ENCODE results near the gene BUB1B. TPM values are rescaled to one million over a fixed set of nuclear protein-coding genes. Genes with fewer than 3 reads are reported as not detected.

Gene BUB1B
- total RNA-seq, 1 experiment from 2014 or later, result 67.8 TPM

DNA sequence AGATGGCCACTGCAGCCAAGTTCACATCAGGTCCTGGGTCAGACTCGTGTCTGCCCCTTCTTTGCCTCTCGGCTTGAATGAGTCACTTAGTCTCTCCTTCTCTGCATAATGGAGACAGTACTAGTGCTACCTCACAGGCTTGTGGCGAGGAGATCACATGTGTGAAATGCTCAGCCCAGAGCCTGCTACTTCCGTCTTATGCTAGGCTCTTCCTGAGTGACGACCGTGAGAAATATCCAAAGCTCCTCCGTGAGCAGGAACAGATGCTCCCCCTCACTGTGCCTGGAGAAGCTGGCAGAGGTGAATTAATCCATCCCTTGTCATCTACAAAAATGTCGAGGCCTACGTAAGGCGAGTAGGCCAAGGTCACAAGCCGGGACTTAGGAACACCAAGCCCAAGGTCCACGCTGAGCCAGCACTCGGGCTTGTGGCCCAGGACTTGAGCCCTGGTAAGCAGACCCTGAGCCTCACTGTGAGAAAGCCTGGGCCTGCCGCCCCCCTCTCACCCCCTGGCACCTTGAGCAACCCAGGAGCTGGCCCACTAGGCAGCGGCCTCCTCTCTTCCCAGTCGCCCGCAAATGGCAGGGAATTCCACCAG, 95.9 kb downstream of the BUB1B start:
- Histone ChIP-seq H3K9me3 (ENCODE audit: control insufficient read depth, insufficient read depth, low read depth, low read length) (no peaks in the 10 kb centered on the region), H3K27ac (ENCODE audit: low read length) (no peak overlapping the region), H3K36me3 (ENCODE audit: control insufficient read depth, insufficient read depth, low read length) (no peaks in the 10 kb centered on the region; the same call in 1 of the 2 replicates), H3K4me1 (ENCODE audit: control insufficient read depth, insufficient read depth, low read length) (peaks cover 24% of the 10 kb centered on the region), H3K27me3 (ENCODE audit: control insufficient read depth, insufficient read depth, low read length) (no peaks in the 10 kb centered on the region; the same call in 1 of the 2 replicates), H3K4me3 (ENCODE audit: low read depth in 2 of 2, low read length in 2 of 2) (no peak overlapping the region)
- in situ Hi-C loops (cut with HindIII; ENCODE audit: low pct_unique_long_range_greater_than_20kb, low sequenced_read_pairs) (no loop called here), intact Hi-C loops (cut with micrococcal nuclease; ENCODE audit: unreplicated experiment) (no loop called here)
- CTCF ChIA-PET, result no interaction called here
- no TSS peak for BruUV-seq (replicated peaks)
- POLR2A ChIA-PET, result no interaction called here
- ATAC-seq (no peak), DNase-seq (ENCODE audit: low read depth, low spot score) (no peak)
- TF ChIP-seq, protein P1, sequence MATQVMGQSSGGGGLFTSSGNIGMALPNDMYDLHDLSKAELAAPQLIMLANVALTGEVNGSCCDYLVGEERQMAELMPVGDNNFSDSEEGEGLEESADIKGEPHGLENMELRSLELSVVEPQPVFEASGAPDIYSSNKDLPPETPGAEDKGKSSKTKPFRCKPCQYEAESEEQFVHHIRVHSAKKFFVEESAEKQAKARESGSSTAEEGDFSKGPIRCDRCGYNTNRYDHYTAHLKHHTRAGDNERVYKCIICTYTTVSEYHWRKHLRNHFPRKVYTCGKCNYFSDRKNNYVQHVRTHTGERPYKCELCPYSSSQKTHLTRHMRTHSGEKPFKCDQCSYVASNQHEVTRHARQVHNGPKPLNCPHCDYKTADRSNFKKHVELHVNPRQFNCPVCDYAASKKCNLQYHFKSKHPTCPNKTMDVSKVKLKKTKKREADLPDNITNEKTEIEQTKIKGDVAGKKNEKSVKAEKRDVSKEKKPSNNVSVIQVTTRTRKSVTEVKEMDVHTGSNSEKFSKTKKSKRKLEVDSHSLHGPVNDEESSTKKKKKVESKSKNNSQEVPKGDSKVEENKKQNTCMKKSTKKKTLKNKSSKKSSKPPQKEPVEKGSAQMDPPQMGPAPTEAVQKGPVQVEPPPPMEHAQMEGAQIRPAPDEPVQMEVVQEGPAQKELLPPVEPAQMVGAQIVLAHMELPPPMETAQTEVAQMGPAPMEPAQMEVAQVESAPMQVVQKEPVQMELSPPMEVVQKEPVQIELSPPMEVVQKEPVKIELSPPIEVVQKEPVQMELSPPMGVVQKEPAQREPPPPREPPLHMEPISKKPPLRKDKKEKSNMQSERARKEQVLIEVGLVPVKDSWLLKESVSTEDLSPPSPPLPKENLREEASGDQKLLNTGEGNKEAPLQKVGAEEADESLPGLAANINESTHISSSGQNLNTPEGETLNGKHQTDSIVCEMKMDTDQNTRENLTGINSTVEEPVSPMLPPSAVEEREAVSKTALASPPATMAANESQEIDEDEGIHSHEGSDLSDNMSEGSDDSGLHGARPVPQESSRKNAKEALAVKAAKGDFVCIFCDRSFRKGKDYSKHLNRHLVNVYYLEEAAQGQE (IDR thresholded peaks at IDR 0.05; ENCODE audit: insufficient read depth in 1 of 2, low read depth in 2 of 2, low read length in 1 of 2), result no peak
- TF ChIP-seq POLR2AphosphoS5 (IDR thresholded peaks at IDR 0.05; ENCODE audit: low read depth, low read length), result no peak
- TF ChIP-seq, protein P2, sequence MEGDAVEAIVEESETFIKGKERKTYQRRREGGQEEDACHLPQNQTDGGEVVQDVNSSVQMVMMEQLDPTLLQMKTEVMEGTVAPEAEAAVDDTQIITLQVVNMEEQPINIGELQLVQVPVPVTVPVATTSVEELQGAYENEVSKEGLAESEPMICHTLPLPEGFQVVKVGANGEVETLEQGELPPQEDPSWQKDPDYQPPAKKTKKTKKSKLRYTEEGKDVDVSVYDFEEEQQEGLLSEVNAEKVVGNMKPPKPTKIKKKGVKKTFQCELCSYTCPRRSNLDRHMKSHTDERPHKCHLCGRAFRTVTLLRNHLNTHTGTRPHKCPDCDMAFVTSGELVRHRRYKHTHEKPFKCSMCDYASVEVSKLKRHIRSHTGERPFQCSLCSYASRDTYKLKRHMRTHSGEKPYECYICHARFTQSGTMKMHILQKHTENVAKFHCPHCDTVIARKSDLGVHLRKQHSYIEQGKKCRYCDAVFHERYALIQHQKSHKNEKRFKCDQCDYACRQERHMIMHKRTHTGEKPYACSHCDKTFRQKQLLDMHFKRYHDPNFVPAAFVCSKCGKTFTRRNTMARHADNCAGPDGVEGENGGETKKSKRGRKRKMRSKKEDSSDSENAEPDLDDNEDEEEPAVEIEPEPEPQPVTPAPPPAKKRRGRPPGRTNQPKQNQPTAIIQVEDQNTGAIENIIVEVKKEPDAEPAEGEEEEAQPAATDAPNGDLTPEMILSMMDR (IDR thresholded peaks at IDR 0.05), result no peak
- TF ChIP-seq SIN3A (IDR thresholded peaks at IDR 0.05; ENCODE audit: borderline replicate concordance, insufficient read depth, low read depth, low read length), result no peak
- no peak for TF ChIP-seq TCF7L2 (IDR thresholded peaks at IDR 0.05; ENCODE audit: low read depth, low read length)

DNA sequence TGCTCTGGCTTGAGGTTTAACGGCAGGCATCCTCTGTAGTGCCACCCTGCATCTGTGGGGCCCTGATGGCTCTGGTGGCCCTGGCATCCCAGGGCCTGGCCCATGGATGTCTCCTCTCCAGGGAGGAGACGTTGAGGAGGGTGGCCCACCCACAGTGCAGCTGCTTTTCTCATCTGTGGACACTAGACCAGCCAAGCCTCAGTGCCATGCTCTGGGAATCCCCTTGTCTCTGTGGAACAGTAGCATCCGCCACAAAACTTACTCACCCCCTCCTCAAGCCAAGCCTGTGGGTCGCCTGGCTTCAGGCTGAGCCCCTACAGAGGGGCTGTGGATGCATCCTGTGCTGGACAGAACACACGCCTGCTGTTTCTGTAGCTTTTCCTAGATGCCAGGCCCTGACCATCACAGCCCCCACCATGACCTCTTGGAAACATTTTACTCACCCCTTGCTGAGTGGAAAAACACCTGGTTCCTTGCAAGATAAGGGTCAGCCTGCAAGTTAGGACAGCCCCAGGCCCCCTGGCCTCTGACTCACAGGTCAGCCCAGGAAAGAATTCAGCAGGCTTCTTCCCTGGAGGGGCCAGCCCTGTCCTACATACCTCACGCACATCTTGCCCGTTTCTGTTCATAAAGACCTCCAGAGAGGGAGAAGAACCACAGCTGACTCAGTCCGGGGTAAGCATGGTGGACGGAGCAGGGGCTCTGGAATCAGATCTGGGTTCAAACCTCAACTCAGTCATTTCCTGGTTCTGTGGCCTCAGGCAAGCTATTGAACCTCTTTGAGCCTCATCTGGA, 97.0 kb downstream of the BUB1B start:
- TF ChIP-seq TCF7L2 (IDR thresholded peaks at IDR 0.05; ENCODE audit: low read depth, low read length), result no peak
- no peak for TF ChIP-seq POLR2AphosphoS5 (IDR thresholded peaks at IDR 0.05; ENCODE audit: low read depth, low read length)
- TF ChIP-seq, protein P2 (IDR thresholded peaks at IDR 0.05), result no peak
- TF ChIP-seq, protein P1 (IDR thresholded peaks at IDR 0.05; ENCODE audit: insufficient read depth in 1 of 2, low read depth in 2 of 2, low read length in 1 of 2), result no peak
- H3K36me3 ChIP-seq (ENCODE audit: control insufficient read depth, insufficient read depth, low read length), result no peaks in the 10 kb centered on the region; the same call in 1 of the 2 replicates
- DNase-seq (ENCODE audit: low read depth, low spot score) (no peak), ATAC-seq (peak; percentile 70)
- no TSS peak for BruUV-seq (replicated peaks)
- CTCF ChIA-PET, result interaction anchor here (0.6 kb wide), 2 partner anchors 15 to 212 kb away, joined by 4 to 5 read pairs; no protein-coding TSS in a partner anchor
- H3K9me3 ChIP-seq (ENCODE audit: control insufficient read depth, insufficient read depth, low read depth, low read length), result no peaks in the 10 kb centered on the region
- intact Hi-C loops (cut with micrococcal nuclease; ENCODE audit: unreplicated experiment), result no loop called here
- H3K27ac ChIP-seq (ENCODE audit: low read length), result peak overlapping the region; percentile 54
- POLR2A ChIA-PET, result no interaction called here
- in situ Hi-C loops (cut with HindIII; ENCODE audit: low pct_unique_long_range_greater_than_20kb, low sequenced_read_pairs), result no loop called here
- peaks cover 25% of the 10 kb centered on the region for H3K4me1 ChIP-seq (ENCODE audit: control insufficient read depth, insufficient read depth, low read length)
- H3K27me3 ChIP-seq (ENCODE audit: control insufficient read depth, insufficient read depth, low read length), result no peaks in the 10 kb centered on the region; the same call in 1 of the 2 replicates
- no peak overlapping the region for H3K4me3 ChIP-seq (ENCODE audit: low read depth in 2 of 2, low read length in 2 of 2)

Measured in Panc1 (cell line).